GM13976 (cell line): ENCODE results near the gene DMBX1.
A peak's percentile ranks its signal among the peaks of the same experiment; 100 is the strongest.

Source experiments
- DNase-seq: peaks from one replicate; pipeline ENCODE4 v3.0.0; 2012; ENCODE audit warnings: low spot score
- in situ Hi-C: fragments of 300-500 bp; cut with MboI; formaldehyde crosslinking; loops from one replicate; pipeline ENCODE4 v1.12.0; 2022; ENCODE audit warnings: low sequenced_read_pairs, mixed read lengths, inconsistent platforms; ENCODE audit not compliant: unreplicated experiment
- TF ChIP-seq, protein P1 (sequence below): IDR thresholded peaks from 2 replicates; pipeline ENCODE4 v1.5.1; 2012; ENCODE audit warnings: borderline replicate concordance, mild to moderate bottlenecking; ENCODE audit not compliant: insufficient read depth; ENCODE audit errors: extremely low read depth, missing control alignments, control extremely low read depth

DMBX1 gene

DNA sequence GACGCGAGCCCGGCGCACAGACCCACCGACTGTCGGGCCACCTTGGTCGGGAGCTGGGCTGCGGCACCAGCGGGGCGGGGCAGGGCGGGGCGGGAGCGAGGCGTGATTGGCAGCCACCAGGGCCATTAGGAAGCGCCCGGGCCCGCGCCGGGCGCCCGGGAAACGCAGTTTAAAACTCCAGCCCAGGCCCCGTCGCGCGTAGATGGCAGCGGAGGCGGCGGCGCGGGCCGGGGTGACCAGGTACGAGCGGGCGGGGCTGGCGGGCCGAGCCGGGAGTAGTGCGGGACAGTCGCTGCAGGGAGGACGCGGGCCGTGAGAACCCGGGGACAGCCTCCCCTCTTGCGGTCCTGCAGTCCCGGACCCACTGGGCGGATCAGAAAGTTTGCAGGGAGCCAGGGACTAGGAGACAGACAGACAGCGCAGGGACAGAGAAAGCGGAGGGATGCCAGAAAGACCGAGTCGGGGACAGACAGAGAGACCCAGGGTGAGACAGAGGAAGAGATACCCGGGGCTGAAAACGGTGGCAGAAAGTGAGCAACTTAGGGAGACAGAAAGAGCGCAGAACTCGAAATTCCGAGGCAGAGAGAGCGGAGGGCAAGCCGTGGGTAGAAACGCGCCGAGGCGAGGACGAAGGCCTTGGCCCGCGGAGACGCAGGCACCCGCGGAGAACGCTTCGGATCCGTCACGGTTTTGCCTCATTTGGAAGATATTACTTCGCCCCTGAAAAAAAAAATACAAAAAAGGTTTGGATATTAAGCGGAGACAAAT, at the start of gene DMBX1:
DMBX1 (plus strand) TSS at position 199 of the 768 bp plus-strand sequence. CDS start 17,175 bp downstream, outside the sequence.
- in situ Hi-C loops: no loop called here
- TF ChIP-seq, protein P1, sequence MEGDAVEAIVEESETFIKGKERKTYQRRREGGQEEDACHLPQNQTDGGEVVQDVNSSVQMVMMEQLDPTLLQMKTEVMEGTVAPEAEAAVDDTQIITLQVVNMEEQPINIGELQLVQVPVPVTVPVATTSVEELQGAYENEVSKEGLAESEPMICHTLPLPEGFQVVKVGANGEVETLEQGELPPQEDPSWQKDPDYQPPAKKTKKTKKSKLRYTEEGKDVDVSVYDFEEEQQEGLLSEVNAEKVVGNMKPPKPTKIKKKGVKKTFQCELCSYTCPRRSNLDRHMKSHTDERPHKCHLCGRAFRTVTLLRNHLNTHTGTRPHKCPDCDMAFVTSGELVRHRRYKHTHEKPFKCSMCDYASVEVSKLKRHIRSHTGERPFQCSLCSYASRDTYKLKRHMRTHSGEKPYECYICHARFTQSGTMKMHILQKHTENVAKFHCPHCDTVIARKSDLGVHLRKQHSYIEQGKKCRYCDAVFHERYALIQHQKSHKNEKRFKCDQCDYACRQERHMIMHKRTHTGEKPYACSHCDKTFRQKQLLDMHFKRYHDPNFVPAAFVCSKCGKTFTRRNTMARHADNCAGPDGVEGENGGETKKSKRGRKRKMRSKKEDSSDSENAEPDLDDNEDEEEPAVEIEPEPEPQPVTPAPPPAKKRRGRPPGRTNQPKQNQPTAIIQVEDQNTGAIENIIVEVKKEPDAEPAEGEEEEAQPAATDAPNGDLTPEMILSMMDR: no peak
- peak; percentile 72 for DNase-seq

DNA sequence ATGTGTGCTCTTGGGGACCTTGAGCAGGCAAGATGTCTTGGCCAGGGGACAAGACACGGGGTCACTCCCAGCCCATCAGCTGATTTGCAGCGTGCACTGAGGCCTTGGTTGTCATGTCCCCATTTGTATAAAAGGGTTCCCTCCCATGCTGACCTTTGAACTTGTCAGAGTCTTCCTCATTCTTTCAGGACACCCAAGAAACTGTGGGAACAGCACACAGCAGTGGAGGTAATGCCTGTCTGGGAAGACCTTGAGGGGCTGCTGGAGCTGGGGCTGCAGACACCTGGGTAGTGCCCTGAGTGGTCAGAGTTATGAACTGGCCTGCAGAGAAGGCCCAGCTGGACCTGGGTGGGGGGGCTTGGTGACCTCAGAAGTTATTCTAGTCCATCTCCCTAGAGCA, 49.2 kb upstream of the DMBX1 start:
- in situ Hi-C loops: no loop called here
- no peak for DNase-seq

DNA sequence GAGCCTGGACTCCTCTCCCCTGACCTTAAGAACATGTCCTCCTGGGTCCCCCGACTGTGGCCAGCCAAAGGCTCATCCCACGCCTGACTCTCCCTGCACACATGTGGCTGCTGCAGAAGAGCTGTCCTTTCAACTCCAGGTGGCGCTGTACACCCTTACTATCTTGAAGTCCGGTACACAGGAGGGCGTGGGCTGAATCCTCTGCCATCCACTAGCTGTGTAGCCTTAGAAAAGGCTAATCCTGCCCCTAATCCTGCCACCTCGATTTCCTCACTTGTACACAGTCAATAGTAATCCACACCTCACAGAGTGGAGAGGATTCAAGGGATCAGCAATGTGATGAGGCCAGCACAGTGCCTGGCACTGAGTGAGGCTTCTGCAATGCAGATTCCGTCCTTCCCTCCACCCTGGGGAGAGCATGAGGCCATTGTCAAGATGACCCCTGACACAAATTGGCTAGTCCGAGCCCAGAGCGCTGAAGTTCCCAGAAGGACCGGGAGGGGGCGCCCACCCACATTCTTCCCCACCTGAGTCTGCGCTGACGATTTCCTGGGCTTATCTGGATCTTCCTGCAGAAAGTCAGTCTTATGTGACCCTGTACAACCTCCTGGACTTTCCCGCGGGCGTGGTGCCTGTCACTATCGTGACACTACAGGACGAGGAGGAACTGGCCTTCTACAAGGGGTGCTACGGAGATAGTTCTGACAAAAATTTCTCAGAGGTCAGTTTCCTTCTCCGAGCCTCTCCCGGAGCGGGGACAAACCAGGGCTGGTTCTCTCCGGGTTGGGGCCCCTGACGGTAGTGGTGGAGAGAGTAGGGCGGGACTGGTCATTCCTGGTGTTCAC, 47.1 kb upstream of the DMBX1 start:
- TF ChIP-seq, protein P1: peak; percentile 84
- in situ Hi-C loops: no loop called here
- peak; percentile 84 for DNase-seq

More for the DNA sequence above, 49.2 kb upstream of the DMBX1 start:
- TF ChIP-seq, protein P1: no peak

DNA sequence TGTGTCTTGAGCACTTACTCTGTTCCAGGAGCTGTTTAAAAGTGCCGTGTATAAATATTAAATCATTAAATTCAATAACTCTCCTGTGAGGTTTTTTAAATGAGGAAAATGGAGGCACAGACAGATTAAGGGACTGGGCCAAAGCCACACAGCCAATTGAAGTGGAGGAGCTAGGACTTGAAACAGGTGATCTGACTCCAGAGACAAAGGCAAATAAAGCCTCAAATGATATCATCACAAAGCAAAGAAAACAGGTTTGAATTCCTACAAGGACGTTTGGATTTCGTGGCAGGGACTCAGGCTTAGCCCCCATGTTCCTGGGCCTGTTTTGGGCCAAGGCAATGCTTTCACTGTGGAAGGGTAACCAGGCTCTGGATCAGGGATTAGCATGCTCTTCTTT, 45.2 kb upstream of the DMBX1 start:
- in situ Hi-C loops: no loop called here
- TF ChIP-seq, protein P1: no peak
- DNase-seq: no peak

DNA sequence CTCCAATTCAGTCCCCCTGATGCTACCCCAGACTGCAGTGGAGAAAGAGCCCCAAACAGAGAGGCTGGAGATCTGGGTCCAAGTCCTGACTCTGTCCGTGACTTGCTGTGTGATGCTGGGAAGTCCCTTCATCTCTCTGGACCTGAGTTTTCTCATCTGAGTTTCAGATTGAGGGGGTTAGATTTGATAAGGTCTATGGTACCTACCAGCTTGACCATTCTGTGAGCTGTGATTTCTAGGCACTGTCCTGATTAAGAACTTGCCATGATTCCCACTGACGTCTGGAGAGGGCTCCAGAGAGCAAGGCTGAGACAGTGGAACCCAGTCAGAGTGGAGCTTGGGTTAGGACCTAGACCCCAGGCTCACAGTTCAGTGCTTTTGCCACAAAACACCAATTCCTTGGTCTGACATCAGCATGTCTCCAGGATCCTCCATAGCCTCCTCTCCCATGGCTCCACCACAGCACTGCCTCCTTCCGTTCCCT, 43.8 kb upstream of the DMBX1 start:
- in situ Hi-C loops: no loop called here

More for the DNA sequence above, 43.8 kb upstream of the DMBX1 start:
- no peak for DNase-seq
- TF ChIP-seq, protein P1: no peak
